GM12878 (cell line): Measurements from ENCODE around the gene KRTAP10-3. TPM values are rescaled to one million over a fixed set of nuclear protein-coding genes. Genes with fewer than 3 reads are reported as not detected.

Experiments
- ATAC-seq: fragments of 200-7000 bp; cut with Tn5 transposase; 3 replicates; pipeline ENCODE4 v1.9.1; 2020; ENCODE audit warnings: mild to moderate bottlenecking, moderate library complexity
- BruUV-seq: library from RNA; stranded (reverse); fragments of 400-500 nt; replicated peaks from 2 replicates; lab custom pipeline; 2021; lab: Mats Ljungman, UMichigan
- CTCF ChIA-PET: fragments of 300-600 bp; sonication (Branson Sonifier 250); formaldehyde crosslinking; extraction: SDS; loops from one replicate; lab custom pipeline; 2021; ENCODE audit warnings: inconsistent platforms; lab: Yijun Ruan, JAX
- POLR2A ChIA-PET: fragments of 350-600 bp; formaldehyde crosslinking; extraction: SDS; loops from one replicate; lab custom pipeline; 2021; ENCODE audit warnings: inconsistent platforms; lab: Charles Lee
- RAD21 ChIA-PET: fragments of 300-600 bp; sonication (Branson Sonifier 250); formaldehyde crosslinking; loops from one replicate; lab custom pipeline; 2023; ENCODE audit warnings: antibody characterized with exemption; ENCODE audit not compliant: unreplicated experiment; lab: Charles Lee
- SMC1A ChIA-PET: fragments of 300-600 bp; sonication (Branson Sonifier 250); formaldehyde crosslinking; loops from one replicate; lab custom pipeline; 2023; ENCODE audit not compliant: unreplicated experiment, uncharacterized antibody; lab: Charles Lee
- DNase-seq: peaks from one replicate; pipeline ENCODE4 v3.0.0-alpha.2; 2011; ENCODE audit warnings: low read depth, low spot score
- FAIRE-seq: peaks from 3 replicates; lab custom pipeline; 2011; peaks lifted over from hg19 to GRCh38; lab: Jason Lieb, UNC
- H2AFZ ChIP-seq: 2 replicates; pipeline ENCODE4 v1.6.0; 2011; ENCODE audit warnings: low read depth, low read length, control low read depth; ENCODE audit not compliant: control insufficient read depth
- H3K27ac ChIP-seq: 2 replicates; pipeline ENCODE4 v1.5.1; 2011; ENCODE audit warnings: control low read depth; ENCODE audit not compliant: control insufficient read depth, insufficient read depth
- H3K27me3 ChIP-seq, 2 experiments: replicated peaks in 1 of 2; 2 replicates each; pipeline versions ENCODE4 v1.6.0 to v1.6.1; 2011; ENCODE audit warnings: low read length in 1 of 2; ENCODE audit not compliant: control insufficient read depth in 2 of 2, insufficient read depth in 2 of 2
- H3K36me3 ChIP-seq, 2 experiments: 2 replicates each; pipeline ENCODE4 v1.5.1; 2011; ENCODE audit warnings: low read length in 1 of 2; ENCODE audit not compliant: control insufficient read depth in 2 of 2, insufficient read depth in 2 of 2
- H3K4me1 ChIP-seq: 2 replicates; pipeline ENCODE4 v1.6.1; 2011; ENCODE audit warnings: mild to moderate bottlenecking, low read length, moderate library complexity, mixed read lengths; ENCODE audit not compliant: control insufficient read depth, insufficient read depth
- H3K4me2 ChIP-seq: 2 replicates; pipeline ENCODE4 v1.6.0; 2011; ENCODE audit warnings: control low read depth; ENCODE audit not compliant: control insufficient read depth, insufficient read depth
- H3K4me3 ChIP-seq: fragments of 200-600 bp; sonication (generic); 2 replicates; pipeline ENCODE4 v1.5.1; 2016
- H3K79me2 ChIP-seq: 2 replicates; pipeline ENCODE4 v1.6.0; 2011; ENCODE audit warnings: low read length; ENCODE audit not compliant: control insufficient read depth, insufficient read depth
- H3K9ac ChIP-seq: 2 replicates; pipeline ENCODE4 v1.8.0; 2011; ENCODE audit warnings: low read length, control low read depth, mixed read lengths; ENCODE audit not compliant: control insufficient read depth, insufficient read depth
- H3K9me3 ChIP-seq: replicated peaks from 3 replicates; pipeline ENCODE4 v1.5.1; 2011; ENCODE audit warnings: mild to moderate bottlenecking, low read length; ENCODE audit not compliant: control insufficient read depth, insufficient read depth
- H4K20me1 ChIP-seq: 2 replicates; pipeline ENCODE4 v1.6.0; 2011; ENCODE audit not compliant: control insufficient read depth, insufficient read depth
- CHD2 ChIP-seq: IDR thresholded peaks from 2 replicates; pipeline ENCODE4 v1.6.1; 2011; ENCODE audit warnings: low read depth, low read length, improper control_type of control experiment, borderline replicate concordance
- CREB1 ChIP-seq: IDR thresholded peaks from 2 replicates; pipeline ENCODE4 v1.6.1; 2012; ENCODE audit warnings: low read depth, mild to moderate bottlenecking, inconsistent platforms
- CREM ChIP-seq: IDR thresholded peaks from 2 replicates; pipeline ENCODE4 v1.6.1; 2014; ENCODE audit warnings: antibody characterized with exemption, low read depth
- JUND ChIP-seq: IDR thresholded peaks from 2 replicates; pipeline ENCODE4 v1.6.1; 2012; ENCODE audit warnings: low read depth, mild to moderate bottlenecking, low read length, improper control_type of control experiment, moderate library complexity
- MEF2B ChIP-seq: fragments of 450-650 bp; IDR thresholded peaks from 2 replicates; pipeline ENCODE4 v1.6.1; 2018; ENCODE audit warnings: mild to moderate bottlenecking, moderate library complexity; ENCODE audit not compliant: partially characterized antibody, poor library complexity, severe bottlenecking
- MTA3 ChIP-seq: IDR thresholded peaks from 2 replicates; pipeline ENCODE4 v1.6.1; 2012; ENCODE audit warnings: low read length, inconsistent platforms, borderline replicate concordance
- PAX5 ChIP-seq: IDR thresholded peaks from 2 replicates; pipeline ENCODE4 v1.6.1; 2011; ENCODE audit warnings: low read depth, low read length, borderline replicate concordance
- PRDM15 ChIP-seq: fragments of 450-650 bp; formaldehyde crosslinking; IDR thresholded peaks from 2 replicates; pipeline ENCODE4 v1.4.0; 2020; ENCODE audit warnings: mild to moderate bottlenecking, moderate library complexity
- SIN3A ChIP-seq: IDR thresholded peaks from 2 replicates; pipeline ENCODE4 v1.6.1; 2012; ENCODE audit warnings: low read depth, low read length, improper control_type of control experiment
- ZNF384 ChIP-seq: IDR thresholded peaks from 2 replicates; pipeline ENCODE4 v1.6.1; 2012; ENCODE audit warnings: low read depth, mild to moderate bottlenecking, low read length, improper control_type of control experiment, borderline replicate concordance
- ZSCAN29 ChIP-seq: fragments of 450-650 bp; IDR thresholded peaks from 2 replicates; pipeline ENCODE4 v1.6.1; 2017; ENCODE audit warnings: mild to moderate bottlenecking, moderate library complexity
- WGBS: methylation state at CpG from one replicate; pipeline ENCODE4 v1.1.6; 2016; ENCODE audit warnings: low lambda C conversion rate; ENCODE audit not compliant: insufficient replicate concordance, insufficient coverage; ENCODE audit errors: missing lambda C conversion rate; 5-methylcytosine and 5-hydroxymethylcytosine counted together
- in situ Hi-C: fragments of 300-500 bp; cut with MboI; formaldehyde crosslinking; loops from 9 replicates; pipeline ENCODE4 v1.14.3; 2018; ENCODE audit warnings: mixed read lengths
- intact Hi-C: fragments of 100-400 bp; cut with micrococcal nuclease; formaldehyde crosslinking; loops from one replicate; pipeline ENCODE4 v1.14.2; 2022; ENCODE audit not compliant: unreplicated experiment
- polyA plus RNA-seq, 11 experiments: library from polyadenylated mRNA; depleted of rRNA in 4 of 11; unstranded in 6 of 11; stranded (reverse) in 5 of 11; fragments of >200 nt; fragmentation: Nextera tagmentation in 4 of 11; fragmentation: Illumina TruSeq in 1 of 11; extraction: Ambion mirVana in 4 of 11; extraction: Trizol in 1 of 11; gene quantifications; 1 replicate in 1 of 11; 2 replicates in 10 of 11; pipeline versions ENCODE4 v1.2.1 to v1.2.3, GENCODE V29; 2011 to 2016; ENCODE audit warnings: inconsistent platforms in 2 of 11, missing spikeins in 2 of 11, low read depth in 1 of 11
- total RNA-seq, 4 experiments: library from RNA; depleted of rRNA in 3 of 4; stranded (reverse); fragments of >200 nt in 3 of 4; fragmentation: Illumina TruSeq in 1 of 4; extraction: Trizol in 1 of 4; gene quantifications; 2 replicates each; pipeline versions ENCODE4 v1.2.1 to v1.2.3, GENCODE V29; 2013 to 2021

Gene KRTAP10-3
- total and polyA plus RNA-seq, 10 of the 15 experiments (the other 5 are each of a cell fraction or from before 2014, with no cell fraction given): not detected

- no TSS peak for BruUV-seq
- no peak overlapping the region for H3K27ac ChIP-seq
- H2AFZ ChIP-seq: no peak overlapping the region
- H3K36me3 ChIP-seq: no peaks in the 10 kb centered on the region
- ChIA-PET SMC1A (interaction anchor here (0.5 kb wide), 1 partner anchor 242 kb away, joined by 3 read pairs; no protein-coding TSS in a partner anchor), POLR2A (no interaction called here), RAD21 (no interaction called here), CTCF (interaction anchor here (1.7 kb wide), 1 partner anchor 285 kb away, joined by 4 read pairs; no protein-coding TSS in a partner anchor)
- TF ChIP-seq PRDM15 (CRISPR knock-in tag) (no peak), CREB1 (no peak), CREM (no peak), SIN3A (no peak), MEF2B (no peak), MTA3 (no peak), ZSCAN29 (no peak), PAX5 (no peak), ZNF384 (no peak), CHD2 (no peak), JUND (no peak)
- no peaks in the 10 kb centered on the region for H3K4me1 ChIP-seq
- no peak for FAIRE-seq
- no peak overlapping the region for H3K9ac ChIP-seq
- no peak for ATAC-seq
- H3K4me2 ChIP-seq: no peak overlapping the region
- DNase-seq: no peak
- no peaks in the 10 kb centered on the region for H4K20me1 ChIP-seq
- H3K79me2 ChIP-seq: no peaks in the 10 kb centered on the region
- intact Hi-C loops: no loop called here
- no peak overlapping the region for H3K4me3 ChIP-seq
- in situ Hi-C loops: loop anchor here (5.0 kb wide), 1 partner anchor 284 kb away; no protein-coding TSS in a partner anchor
- 12% methylated on average over 9 of the region's 9 CpGs for WGBS
- H3K9me3 ChIP-seq: no peaks in the 10 kb centered on the region
- no peaks in the 10 kb centered on the region; a peak in 1 of 4 replicates for H3K27me3 ChIP-seq
These were observed 50.2 kb downstream of the KRTAP10-3 start for GRCh38 chr21:44508426-44508710.

Other genes starting within 250 kb of the KRTAP10-3 start
Only the 7 nearest of the 20 such genes appear.
- not detected in 2 replicates for gene KRTAP10-1, start 18.6 kb downstream of the KRTAP10-3 start, total RNA-seq (2014; rRNA removed)
- gene KRTAP10-1, start 18.6 kb downstream of the KRTAP10-3 start, total RNA-seq (2014; rRNA removed; fragmentation: Illumina TruSeq; extraction: Trizol): not detected in 2 replicates
- gene KRTAP10-1, start 18.6 kb downstream of the KRTAP10-3 start, total RNA-seq (2021): not detected in 2 replicates
- gene KRTAP10-1, start 18.6 kb downstream of the KRTAP10-3 start, polyA plus RNA-seq (2011; rRNA removed): not detected in 2 replicates
- not detected in 2 replicates for gene KRTAP10-1, start 18.6 kb downstream of the KRTAP10-3 start, polyA plus RNA-seq (2014; fragmentation: Illumina TruSeq; extraction: Trizol)
- gene KRTAP10-1, start 18.6 kb downstream of the KRTAP10-3 start, polyA plus RNA-seq (2014; fragmentation: Nextera tagmentation; extraction: Ambion mirVana): not detected
- gene KRTAP10-1, start 18.6 kb downstream of the KRTAP10-3 start, polyA plus RNA-seq (2014; rRNA removed): not detected in 2 replicates
- not detected for gene KRTAP10-1, start 18.6 kb downstream of the KRTAP10-3 start, polyA plus RNA-seq (2016; fragmentation: Nextera tagmentation; extraction: Ambion mirVana)
- not detected in 2 replicates for gene KRTAP10-2, start 7.3 kb downstream of the KRTAP10-3 start, total RNA-seq (2014; rRNA removed)
- not detected in 2 replicates for gene KRTAP10-2, start 7.3 kb downstream of the KRTAP10-3 start, total RNA-seq (2014; rRNA removed; fragmentation: Illumina TruSeq; extraction: Trizol)
- not detected in 2 replicates for gene KRTAP10-2, start 7.3 kb downstream of the KRTAP10-3 start, total RNA-seq (2021)
- not detected in 2 replicates for gene KRTAP10-2, start 7.3 kb downstream of the KRTAP10-3 start, polyA plus RNA-seq (2011; rRNA removed)
- gene KRTAP10-2, start 7.3 kb downstream of the KRTAP10-3 start, polyA plus RNA-seq (2014; fragmentation: Illumina TruSeq; extraction: Trizol): not detected in 2 replicates
- not detected for gene KRTAP10-2, start 7.3 kb downstream of the KRTAP10-3 start, polyA plus RNA-seq (2014; fragmentation: Nextera tagmentation; extraction: Ambion mirVana)
- not detected in 2 replicates for gene KRTAP10-2, start 7.3 kb downstream of the KRTAP10-3 start, polyA plus RNA-seq (2014; rRNA removed)
- gene KRTAP10-2, start 7.3 kb downstream of the KRTAP10-3 start, polyA plus RNA-seq (2016; fragmentation: Nextera tagmentation; extraction: Ambion mirVana): not detected
- not detected in 2 replicates for gene KRTAP10-4, start 14.9 kb upstream of the KRTAP10-3 start, total RNA-seq (2014; rRNA removed)
- not detected in 2 replicates for gene KRTAP10-4, start 14.9 kb upstream of the KRTAP10-3 start, total RNA-seq (2014; rRNA removed; fragmentation: Illumina TruSeq; extraction: Trizol)
- not detected in 2 replicates for gene KRTAP10-4, start 14.9 kb upstream of the KRTAP10-3 start, total RNA-seq (2021)
- gene KRTAP10-4, start 14.9 kb upstream of the KRTAP10-3 start, polyA plus RNA-seq (2011; rRNA removed): not detected in 2 replicates
- gene KRTAP10-4, start 14.9 kb upstream of the KRTAP10-3 start, polyA plus RNA-seq (2014; fragmentation: Illumina TruSeq; extraction: Trizol): not detected in 2 replicates
- gene KRTAP10-4, start 14.9 kb upstream of the KRTAP10-3 start, polyA plus RNA-seq (2014; fragmentation: Nextera tagmentation; extraction: Ambion mirVana): not detected
- not detected in 2 replicates for gene KRTAP10-4, start 14.9 kb upstream of the KRTAP10-3 start, polyA plus RNA-seq (2014; rRNA removed)
- not detected for gene KRTAP10-4, start 14.9 kb upstream of the KRTAP10-3 start, polyA plus RNA-seq (2016; fragmentation: Nextera tagmentation; extraction: Ambion mirVana)
- gene KRTAP10-5, start 21.8 kb upstream of the KRTAP10-3 start, total RNA-seq (2014; rRNA removed): not detected in 2 replicates
- not detected in 2 replicates for gene KRTAP10-5, start 21.8 kb upstream of the KRTAP10-3 start, total RNA-seq (2014; rRNA removed; fragmentation: Illumina TruSeq; extraction: Trizol)
- gene KRTAP10-5, start 21.8 kb upstream of the KRTAP10-3 start, total RNA-seq (2021): not detected in 2 replicates
- not detected in 2 replicates for gene KRTAP10-5, start 21.8 kb upstream of the KRTAP10-3 start, polyA plus RNA-seq (2011; rRNA removed)
- not detected in 2 replicates for gene KRTAP10-5, start 21.8 kb upstream of the KRTAP10-3 start, polyA plus RNA-seq (2014; fragmentation: Illumina TruSeq; extraction: Trizol)
- gene KRTAP10-5, start 21.8 kb upstream of the KRTAP10-3 start, polyA plus RNA-seq (2014; fragmentation: Nextera tagmentation; extraction: Ambion mirVana): not detected
- gene KRTAP10-5, start 21.8 kb upstream of the KRTAP10-3 start, polyA plus RNA-seq (2014; rRNA removed): not detected in 2 replicates
- not detected for gene KRTAP10-5, start 21.8 kb upstream of the KRTAP10-3 start, polyA plus RNA-seq (2016; fragmentation: Nextera tagmentation; extraction: Ambion mirVana)
- gene KRTAP10-6, start 33.7 kb upstream of the KRTAP10-3 start, total RNA-seq (2014; rRNA removed): not detected in 2 replicates
- not detected in 2 replicates for gene KRTAP10-6, start 33.7 kb upstream of the KRTAP10-3 start, total RNA-seq (2014; rRNA removed; fragmentation: Illumina TruSeq; extraction: Trizol)
- not detected in 2 replicates for gene KRTAP10-6, start 33.7 kb upstream of the KRTAP10-3 start, total RNA-seq (2021)
- gene KRTAP10-6, start 33.7 kb upstream of the KRTAP10-3 start, polyA plus RNA-seq (2011; rRNA removed): not detected in 2 replicates
- not detected in 2 replicates for gene KRTAP10-6, start 33.7 kb upstream of the KRTAP10-3 start, polyA plus RNA-seq (2014; fragmentation: Illumina TruSeq; extraction: Trizol)
- gene KRTAP10-6, start 33.7 kb upstream of the KRTAP10-3 start, polyA plus RNA-seq (2014; fragmentation: Nextera tagmentation; extraction: Ambion mirVana): not detected
- gene KRTAP10-6, start 33.7 kb upstream of the KRTAP10-3 start, polyA plus RNA-seq (2014; rRNA removed): not detected in 2 replicates
- gene KRTAP10-6, start 33.7 kb upstream of the KRTAP10-3 start, polyA plus RNA-seq (2016; fragmentation: Nextera tagmentation; extraction: Ambion mirVana): not detected
- not detected in 2 replicates for gene KRTAP10-7, start 41.8 kb upstream of the KRTAP10-3 start, total RNA-seq (2014; rRNA removed)
- not detected in 2 replicates for gene KRTAP10-7, start 41.8 kb upstream of the KRTAP10-3 start, total RNA-seq (2014; rRNA removed; fragmentation: Illumina TruSeq; extraction: Trizol)
- gene KRTAP10-7, start 41.8 kb upstream of the KRTAP10-3 start, total RNA-seq (2021): not detected in 2 replicates
- not detected in 2 replicates for gene KRTAP10-7, start 41.8 kb upstream of the KRTAP10-3 start, polyA plus RNA-seq (2011; rRNA removed)
- not detected in 2 replicates for gene KRTAP10-7, start 41.8 kb upstream of the KRTAP10-3 start, polyA plus RNA-seq (2014; fragmentation: Illumina TruSeq; extraction: Trizol)
- not detected for gene KRTAP10-7, start 41.8 kb upstream of the KRTAP10-3 start, polyA plus RNA-seq (2014; fragmentation: Nextera tagmentation; extraction: Ambion mirVana)
- not detected in 2 replicates for gene KRTAP10-7, start 41.8 kb upstream of the KRTAP10-3 start, polyA plus RNA-seq (2014; rRNA removed)
- not detected for gene KRTAP10-7, start 41.8 kb upstream of the KRTAP10-3 start, polyA plus RNA-seq (2016; fragmentation: Nextera tagmentation; extraction: Ambion mirVana)
- gene KRTAP10-8, start 53.3 kb upstream of the KRTAP10-3 start, total RNA-seq (2014; rRNA removed): not detected in 2 replicates
- gene KRTAP10-8, start 53.3 kb upstream of the KRTAP10-3 start, total RNA-seq (2014; rRNA removed; fragmentation: Illumina TruSeq; extraction: Trizol): not detected in 2 replicates
- gene KRTAP10-8, start 53.3 kb upstream of the KRTAP10-3 start, total RNA-seq (2021): not detected in 2 replicates
- gene KRTAP10-8, start 53.3 kb upstream of the KRTAP10-3 start, polyA plus RNA-seq (2011; rRNA removed): not detected in 2 replicates
- gene KRTAP10-8, start 53.3 kb upstream of the KRTAP10-3 start, polyA plus RNA-seq (2014; fragmentation: Illumina TruSeq; extraction: Trizol): not detected in 2 replicates
- not detected for gene KRTAP10-8, start 53.3 kb upstream of the KRTAP10-3 start, polyA plus RNA-seq (2014; fragmentation: Nextera tagmentation; extraction: Ambion mirVana)
- gene KRTAP10-8, start 53.3 kb upstream of the KRTAP10-3 start, polyA plus RNA-seq (2014; rRNA removed): not detected in 2 replicates
- not detected for gene KRTAP10-8, start 53.3 kb upstream of the KRTAP10-3 start, polyA plus RNA-seq (2016; fragmentation: Nextera tagmentation; extraction: Ambion mirVana)